Fibroblast of skin of right quadriceps (primary cell): ENCODE results near the gene TM9SF2.
A peak's percentile ranks its signal among the peaks of the same experiment; 100 is the strongest.
"Not testable (repeated sequence)": the region's sequence is repeated elsewhere in the genome, so short reads cannot be mapped to it uniquely, and the experiment has no call there.

Experiments used
- DNase-seq: peaks from one replicate; pipeline ENCODE4 v3.0.0-alpha.2; 2013

TM9SF2 gene

DNA sequence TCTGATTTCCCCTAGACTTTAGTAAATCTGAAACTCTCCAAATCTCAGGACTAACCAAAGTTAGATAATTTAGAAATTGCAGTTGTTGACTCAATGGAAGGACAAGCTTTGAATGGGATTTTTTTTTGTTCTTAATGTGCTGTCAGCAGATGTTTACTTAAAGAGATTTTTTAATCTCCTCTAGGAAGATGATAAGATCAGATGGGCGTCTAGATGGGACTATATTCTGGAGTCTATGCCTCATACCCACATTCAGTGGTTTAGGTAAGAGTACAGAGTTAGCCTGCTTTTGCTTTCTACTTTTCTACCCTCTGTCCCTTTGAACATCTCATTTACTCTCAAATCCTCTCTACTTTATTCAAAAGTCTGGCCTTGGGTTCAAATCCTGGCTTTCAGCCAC is 39.3 kb downstream of the TM9SF2 start:
- no peak for DNase-seq

DNA sequence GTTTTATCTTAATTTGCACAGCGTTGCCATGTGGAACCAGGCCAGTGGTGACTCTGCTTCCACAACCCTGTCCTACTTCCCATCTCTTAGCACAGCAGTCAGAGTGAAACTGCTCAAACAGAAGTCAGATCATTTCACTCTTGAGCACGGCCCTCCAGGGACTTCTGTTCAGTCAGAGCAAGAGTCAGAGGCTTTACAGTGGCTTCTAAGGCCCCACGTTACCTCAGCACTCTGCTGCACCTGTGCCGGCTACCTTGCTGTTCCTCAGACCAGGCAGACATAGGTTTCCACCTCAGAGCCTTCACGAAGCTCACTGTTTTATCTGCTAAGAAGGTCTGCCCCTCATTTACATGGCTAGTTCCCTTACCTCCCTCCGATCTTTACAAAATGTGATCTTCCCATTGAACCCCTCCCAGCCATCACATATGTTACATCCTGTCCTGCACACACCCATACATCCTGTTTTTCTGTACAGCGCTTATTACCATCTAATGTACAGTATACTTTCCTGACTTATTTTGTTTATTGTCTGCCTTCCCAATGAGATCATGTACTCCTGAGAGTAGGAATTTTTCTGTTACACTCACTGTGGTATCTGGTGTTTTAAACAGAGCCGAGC is 41.6 kb downstream of the TM9SF2 start:
- no peak for DNase-seq

DNA sequence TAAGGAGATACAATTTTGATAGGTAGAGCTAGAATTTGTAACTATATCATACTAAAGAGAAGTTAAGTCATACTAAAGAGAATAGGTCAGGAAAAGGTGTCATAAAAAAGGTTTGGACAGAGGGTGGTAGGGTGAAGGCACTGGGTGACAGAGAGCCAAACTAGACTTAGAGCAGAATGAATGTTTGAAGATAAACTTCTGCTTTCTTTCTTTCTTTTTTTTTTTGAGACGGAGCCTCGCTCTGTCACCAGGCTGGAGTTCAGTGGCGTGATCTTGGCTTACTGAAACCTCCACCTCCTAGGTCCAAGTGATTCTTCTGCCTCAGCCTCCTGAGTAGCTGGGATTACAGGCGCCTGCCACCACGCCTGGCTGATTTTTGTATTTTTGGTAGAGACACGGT is 44.1 kb downstream of the TM9SF2 start:
- DNase-seq, result no peak

DNA sequence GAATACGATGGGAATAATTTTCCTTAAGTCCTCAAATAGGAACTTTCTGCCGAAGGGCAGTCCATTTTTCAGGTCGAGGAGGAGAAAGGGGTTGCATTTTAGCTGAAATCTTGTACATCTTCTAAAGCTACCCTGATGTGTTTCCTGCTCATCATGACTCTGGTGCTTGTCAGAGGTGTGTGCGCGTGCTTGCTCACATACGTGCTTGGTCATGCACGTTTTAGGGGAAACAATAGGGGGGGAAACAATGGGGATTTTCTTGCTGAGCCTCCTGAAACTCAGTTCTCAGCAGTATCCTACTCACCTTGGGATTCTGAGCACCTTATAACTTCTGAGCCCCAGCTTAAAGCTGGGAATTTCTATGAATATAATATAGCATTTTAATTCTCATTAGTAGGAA is 44.7 kb downstream of the TM9SF2 start:
- DNase-seq, result no peak

DNA sequence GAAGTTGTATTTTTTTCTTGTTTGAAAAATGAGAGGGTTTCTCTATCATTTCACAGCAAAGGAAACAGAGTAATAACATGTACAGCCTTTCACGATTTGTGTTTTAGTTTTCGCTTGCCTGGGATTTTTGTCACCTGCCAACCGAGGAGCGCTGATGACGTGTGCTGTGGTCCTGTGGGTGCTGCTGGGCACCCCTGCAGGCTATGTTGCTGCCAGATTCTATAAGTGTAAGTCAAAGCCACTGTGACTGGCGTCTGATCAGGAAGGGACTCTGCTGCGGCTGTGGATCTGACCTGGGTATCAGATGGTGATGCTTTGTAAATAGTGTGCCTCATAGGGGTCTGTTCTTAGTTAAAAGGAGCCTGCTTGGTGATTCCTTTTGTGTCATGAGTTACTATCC is 45.6 kb downstream of the TM9SF2 start:
- DNase-seq, result no peak

DNA sequence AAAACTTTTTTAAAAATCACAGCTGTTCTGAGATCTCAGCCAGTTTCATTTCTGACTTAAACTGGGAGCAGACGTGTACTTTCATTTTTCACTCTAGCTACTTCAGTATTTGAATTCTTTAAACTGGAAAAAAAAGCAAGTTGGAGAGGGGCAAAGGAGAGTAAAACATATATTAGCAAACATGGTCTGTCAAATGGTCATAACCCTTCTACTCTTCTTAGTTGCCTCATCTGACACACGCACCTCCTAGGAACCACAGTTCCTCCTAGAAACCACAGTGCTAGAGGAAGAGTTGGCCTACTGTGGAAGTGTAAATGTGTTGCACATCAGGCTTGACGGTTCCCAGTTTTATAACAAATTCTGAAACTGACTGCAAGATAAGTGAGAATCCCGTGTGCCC is 47.2 kb downstream of the TM9SF2 start:
- no peak for DNase-seq

DNA sequence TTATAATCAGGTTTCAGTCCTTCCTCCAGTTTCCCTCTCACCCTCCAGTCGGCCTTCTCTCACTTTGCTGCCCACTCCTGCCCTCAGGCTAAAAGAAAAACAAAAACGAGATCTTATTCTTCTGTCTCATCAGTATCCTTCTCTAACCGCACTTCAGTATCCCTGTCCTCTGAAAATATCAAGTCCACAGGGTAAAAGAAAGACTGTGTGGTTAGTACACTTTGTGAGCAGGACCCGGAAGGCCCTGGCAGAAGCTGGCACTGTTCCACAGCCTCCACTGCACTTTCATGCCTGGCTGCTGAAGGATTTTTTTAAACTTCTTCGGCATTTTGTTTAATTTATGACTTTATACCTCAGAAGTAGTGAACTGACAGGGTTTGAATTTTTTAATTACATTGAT is 51.8 kb downstream of the TM9SF2 start:
- DNase-seq, result no peak

DNA sequence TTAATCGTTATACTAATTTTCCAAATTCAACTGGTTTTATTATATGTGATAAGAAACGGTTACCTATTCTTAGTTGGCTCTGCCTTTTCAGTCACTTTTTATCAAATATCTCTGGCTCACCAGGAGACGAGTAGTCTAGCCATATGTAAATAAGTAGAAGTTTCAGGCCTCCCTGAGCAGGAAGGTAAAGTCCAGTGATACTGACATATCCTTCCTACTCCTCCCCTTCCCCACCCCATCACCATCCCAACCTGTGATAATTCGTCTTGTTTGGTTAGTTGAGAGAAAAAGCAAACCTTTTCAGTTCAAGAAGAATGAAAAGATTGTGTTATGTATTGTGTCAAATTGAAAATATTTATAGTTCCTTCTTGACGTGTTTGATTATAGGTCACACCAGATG is 53.9 kb downstream of the TM9SF2 start:
- no peak for DNase-seq

DNA sequence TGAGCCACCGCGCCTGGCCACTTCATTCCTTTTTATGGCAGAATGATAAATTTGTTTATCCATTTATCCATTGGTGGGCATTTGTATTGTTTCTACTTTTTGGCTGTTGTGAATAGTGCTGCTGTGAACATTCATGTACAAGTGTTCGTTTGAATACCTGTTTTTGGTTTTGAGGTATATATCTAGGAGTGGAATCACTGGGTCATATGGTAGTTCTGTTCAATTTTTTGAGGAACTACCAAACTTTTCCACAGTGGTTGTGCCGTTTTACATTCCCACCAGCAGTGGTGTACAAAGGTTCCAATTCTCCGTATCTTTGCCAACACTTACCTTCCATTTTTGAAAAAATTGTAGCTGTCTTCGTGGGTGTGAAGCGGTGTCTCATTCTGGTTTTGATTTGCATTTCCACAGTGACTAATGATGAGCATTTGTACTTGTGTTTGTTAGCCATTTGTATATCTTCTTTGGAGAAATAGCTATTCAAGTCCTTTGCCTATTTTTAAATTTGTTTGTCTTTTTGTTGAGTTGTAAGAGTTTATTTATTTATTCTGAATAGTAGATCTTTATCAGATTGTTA is 55.7 kb downstream of the TM9SF2 start:
- DNase-seq, result no peak

DNA sequence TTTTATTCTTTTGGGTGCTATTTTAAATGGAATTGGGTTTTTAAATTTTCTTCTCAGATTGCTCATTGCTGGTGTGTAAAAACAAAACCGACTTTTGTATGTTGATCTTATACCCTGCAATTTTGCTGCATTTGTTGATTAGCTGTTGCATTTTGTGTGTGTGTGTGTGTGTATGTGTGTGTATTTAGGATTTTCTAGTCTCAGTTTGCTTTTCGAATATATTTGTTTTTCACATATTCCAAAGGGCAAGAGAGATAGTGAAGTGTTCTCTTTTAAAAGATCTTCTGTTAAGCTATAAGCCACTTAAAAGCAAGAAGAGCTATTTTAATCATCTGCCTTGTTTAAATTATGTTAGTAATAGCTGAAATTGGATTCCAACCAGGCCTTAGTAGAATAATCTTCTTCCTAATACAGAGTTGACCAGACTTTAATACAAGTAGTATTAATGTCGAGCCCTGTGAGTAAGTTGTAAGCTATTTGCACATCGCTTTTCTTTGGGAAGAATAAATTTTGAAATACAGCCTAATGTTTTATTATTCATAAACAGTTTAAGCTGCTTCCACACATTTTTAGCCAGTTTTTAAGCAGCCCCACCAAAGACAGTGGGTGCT is 57.4 kb downstream of the TM9SF2 start:
- DNase-seq, result peak; percentile 8

DNA sequence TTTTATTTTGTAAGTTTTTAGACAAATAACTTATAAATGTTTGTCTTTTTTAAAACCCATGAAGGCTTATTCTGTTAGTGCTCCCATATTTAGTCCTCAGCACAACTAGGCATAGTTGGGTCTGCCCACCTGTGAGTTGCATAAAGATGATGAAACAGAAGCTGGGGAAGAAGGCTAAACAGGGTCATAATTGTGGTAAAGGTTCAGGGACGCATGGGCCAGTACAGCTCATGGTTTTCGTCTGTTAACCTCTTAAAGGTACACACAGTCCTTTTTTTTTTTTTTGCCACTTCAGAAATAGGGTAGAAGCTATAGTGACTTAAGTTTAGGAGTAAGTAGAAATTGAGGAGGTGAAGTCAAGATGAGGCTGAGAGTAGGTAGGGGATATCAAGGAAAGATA is 58.3 kb downstream of the TM9SF2 start:
- no peak for DNase-seq

DNA sequence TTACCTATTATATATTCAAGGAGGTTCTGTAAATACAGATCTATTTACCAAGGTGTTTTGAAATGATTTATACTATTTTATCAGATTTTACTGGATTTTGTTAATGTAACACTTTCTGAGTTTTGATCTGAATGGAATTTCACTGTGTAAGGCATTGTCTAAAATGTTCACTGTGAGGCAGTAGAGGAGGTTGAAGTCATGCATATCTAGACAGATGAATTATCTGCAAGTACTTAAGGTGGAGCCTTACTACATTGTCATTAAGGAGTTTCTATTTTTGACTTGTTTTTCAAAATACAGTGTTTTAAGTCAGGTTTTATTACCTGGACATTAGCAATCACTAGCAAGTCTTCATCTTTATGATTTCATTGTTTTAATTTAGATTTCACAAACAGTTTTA is 62.1 kb downstream of the TM9SF2 start:
- DNase-seq, result no peak

DNA sequence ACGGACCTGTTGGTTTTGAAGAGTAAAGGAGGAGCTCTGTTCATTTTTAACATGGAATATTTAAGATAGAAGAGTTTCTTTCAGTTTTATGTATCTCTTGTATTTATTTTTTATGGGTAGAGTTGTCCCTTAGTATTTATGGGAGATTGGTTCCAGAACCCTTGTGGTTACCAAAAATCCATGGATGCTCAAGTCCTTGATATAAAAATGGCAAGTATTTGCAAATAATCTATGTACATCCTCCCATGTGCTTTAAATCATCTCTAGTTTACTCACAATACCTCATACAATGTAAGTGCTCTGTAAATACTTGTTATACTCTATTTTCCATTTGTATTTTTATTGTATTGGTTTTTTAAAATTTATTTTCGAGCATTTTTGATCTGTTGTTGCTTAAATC is 63.1 kb downstream of the TM9SF2 start:
- peak; percentile 21 for DNase-seq

DNA sequence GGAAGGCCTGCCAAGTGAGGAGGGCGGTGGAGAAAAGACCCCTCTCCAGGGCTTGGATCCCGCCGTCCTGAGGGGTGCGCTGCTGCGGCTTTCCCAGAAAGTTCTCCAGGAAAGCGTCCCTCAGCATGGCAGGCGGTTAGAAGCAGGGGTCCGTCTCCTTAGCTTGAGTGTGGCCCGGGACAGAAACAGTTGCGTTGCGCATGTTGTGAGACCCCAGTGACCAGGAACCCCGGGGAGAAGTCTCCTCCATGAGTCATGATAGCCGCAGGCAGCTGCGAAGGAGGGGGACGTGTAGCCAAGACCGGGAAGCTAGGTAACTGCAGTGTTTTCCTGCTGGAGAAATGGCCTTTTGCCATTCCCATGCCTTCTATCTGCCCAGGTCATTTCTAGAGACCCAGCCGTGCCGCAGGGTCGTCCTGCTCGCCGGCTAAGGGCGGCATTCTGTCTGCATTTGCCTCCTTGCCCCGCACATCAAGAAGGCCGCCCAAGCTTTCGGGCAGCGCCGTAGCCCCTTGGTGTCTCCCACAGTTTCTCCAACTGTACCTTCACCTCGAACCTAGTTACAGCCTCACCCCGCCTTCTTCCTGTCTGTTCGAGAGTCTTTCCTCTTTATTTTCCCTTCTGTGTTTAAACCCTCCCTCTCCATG is 64.3 kb downstream of the TM9SF2 start:
- no peak for DNase-seq

DNA sequence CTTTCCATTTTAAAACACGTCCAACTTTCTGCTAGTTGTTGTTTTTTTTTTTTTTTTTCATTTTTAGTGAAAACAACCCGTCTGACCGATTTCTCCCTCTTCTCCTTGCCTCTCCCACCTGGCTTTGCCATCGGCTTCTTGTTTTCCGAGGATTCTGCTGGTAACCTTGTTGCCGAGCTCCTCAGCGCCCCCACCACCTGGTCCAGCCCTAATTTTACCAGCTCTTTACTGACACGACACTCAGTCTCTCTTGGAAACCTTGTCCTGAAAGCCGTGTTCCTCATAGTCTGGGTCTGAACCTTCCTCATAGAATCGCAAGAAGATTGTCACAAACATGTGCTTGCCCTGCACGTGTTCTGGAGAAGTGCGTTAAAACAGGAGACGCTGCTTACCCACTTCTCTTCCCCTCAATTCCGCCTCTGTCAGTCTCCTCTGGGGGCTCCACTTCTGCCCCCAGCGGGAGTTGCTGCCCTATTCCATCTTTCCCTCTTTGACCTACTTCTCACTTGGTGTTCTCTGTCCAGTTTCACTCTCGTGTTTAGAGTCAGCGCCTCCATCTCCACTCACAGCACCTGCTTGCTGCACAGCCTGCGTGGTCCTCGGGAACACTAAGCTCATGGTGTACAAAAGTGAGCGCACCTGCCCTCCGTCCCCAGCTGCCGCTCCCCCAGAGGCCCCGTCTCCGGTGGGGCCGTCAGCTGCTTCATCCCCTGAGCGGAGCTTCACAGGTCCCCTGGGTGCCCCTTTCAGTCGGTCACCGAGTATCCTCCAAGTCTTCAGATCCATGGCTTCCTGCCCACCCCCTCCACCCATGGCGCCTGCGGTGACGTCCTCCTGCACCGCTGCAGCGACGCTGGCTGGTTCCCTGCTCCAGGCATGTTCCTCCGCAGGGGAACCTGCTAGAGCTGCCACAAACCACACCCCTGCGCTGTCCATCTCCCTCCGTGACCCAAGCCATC is 65.1 kb downstream of the TM9SF2 start:
- no peak for DNase-seq

DNA sequence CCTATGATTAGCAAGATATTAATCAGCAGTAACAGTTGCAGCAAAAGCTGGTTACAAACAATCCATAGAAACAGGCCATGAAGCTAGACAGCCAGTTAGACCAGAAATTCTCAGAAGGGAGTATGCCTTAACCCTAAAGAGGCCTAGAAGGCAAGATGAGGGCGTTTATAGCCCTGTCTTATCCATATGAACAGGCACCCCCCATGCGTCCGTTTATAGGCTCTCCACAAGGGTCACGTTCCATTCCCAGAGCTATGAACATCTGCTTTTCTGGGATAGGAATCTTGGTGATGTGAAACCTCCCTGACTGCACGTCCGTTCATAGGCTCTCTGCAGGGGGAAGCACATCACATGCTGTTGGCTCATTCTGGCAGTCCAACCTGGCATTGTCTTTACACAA is 67.6 kb downstream of the TM9SF2 start:
- not testable (repeated sequence) for DNase-seq

DNA sequence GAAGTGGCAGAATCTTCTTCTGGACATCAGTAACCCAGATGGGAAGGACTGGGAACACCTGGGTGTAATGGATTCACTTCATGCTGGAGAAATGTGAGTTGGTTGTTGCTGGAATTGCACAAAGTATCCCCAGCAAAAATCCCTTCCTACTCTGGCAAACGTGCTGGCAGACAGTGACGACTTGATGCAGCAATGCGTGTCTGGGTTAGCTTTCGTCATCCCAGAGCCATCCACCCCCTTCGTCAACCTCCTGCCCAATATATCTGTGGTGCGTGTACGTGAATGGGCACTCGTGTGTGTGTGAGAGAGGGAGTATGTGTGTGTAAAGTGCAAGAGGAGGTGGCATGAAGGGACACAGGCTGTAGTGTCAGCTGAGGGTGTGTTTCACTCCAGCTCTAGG is 70.9 kb downstream of the TM9SF2 start:
- DNase-seq, result peak; percentile 49

DNA sequence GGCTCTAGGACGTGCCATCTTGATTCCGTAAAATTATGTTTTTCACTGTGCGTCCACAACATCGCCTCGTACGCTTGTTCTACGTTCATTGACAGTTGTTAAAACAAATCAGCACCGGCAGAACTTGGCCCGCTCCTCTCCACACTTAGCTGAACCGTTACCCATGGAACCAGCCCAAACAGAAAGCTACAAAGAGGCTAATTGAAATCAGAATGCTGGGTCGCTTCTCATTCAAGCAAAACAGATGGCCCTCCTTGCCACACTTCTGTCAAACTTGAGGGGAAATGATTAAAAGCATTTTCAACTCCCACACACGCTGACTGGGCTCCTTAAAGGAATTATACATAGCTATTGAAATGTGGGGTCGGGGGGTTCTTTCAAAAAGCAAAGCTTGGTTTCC is 71.6 kb downstream of the TM9SF2 start:
- peak; percentile 24 for DNase-seq

DNA sequence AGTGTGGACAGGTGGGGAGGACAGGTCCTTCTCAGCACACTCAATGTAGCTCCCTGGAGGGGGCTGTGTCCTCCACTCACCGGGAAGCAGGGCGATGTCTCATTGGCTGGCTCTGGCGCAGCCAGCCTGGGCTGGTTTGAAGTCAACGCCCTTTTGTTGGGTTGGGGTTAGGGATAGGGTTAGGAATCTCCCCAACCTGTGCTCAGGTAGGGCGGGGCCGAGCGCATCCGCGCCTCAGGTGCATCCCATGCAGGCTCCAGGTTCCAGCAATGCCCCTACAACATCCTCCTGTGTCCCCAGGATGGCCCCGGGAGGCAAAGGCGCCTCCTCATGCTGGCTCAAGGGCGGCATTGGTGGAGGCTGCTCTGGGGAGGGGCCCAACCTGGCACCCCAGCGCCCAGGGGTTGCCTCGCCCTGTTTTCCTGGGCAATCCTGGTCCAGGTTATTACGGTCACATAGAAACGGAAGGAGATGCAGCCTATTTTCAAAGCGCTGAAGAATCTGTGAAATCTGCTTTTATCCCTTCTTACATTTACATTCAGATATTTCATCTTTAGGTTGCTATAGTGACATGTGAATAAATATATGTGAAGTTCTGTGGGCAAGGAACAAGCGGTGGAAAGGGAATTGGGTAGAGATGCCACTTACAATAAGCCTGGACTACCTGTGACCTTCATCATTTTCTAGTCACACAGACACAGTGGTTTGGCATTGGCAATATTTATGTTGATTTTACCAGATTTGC is 74.3 kb downstream of the TM9SF2 start:
- no peak for DNase-seq

DNA sequence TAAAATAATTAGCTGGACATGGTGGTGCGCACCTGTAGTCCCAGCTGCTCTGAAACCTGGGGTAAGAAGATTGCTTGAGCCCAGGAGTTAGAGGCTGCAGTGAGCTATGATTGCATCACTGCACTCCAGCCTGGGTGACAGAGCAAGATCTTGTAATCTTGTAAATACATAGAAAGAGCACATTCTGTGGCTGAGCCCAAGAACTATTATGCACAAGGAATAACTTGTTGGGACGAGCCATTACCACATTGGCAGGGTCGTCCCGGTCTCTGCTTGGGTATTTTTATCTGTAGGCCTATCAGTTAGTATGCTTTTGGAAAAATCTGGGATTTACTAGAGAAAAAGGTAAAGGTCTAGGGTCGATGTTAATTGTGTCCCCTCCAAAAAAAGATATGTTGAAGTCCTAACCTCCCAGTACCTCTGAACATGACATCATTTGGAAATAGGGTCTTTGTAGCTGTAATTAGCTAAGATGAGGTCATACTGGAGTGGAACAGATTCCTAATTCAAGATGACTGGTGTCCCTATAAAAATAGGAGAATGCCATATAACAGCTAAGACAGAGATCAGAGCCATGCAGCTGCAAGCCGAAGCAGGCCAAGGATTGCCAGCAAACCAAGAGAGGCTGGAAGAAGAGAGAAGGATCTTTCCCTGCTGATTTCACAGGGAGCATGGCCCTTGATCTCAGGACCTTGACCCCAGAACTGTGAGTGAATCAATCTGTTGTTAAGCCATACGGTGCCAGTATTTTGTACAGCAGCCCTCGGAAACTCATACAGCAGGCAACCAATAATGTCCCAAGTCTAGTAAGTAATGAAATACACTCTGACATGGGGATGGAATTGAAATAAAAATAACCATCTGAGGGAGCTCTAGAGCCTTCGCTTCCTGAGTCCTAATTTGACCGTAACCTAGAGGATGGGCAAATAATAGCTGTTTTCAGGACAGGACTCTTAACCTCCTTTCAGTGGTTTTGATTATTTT is 77.0 kb downstream of the TM9SF2 start:
- no peak for DNase-seq
